Stimulated activated naive CD4-positive, alpha-beta T cell treated with Interleukin-2 at 50 U/mL for 16 hours (primary cell): ENCODE results near the gene FGF22.
"Not testable (repeated sequence)": the region's sequence is repeated elsewhere in the genome, so short reads cannot be mapped to it uniquely, and the experiment has no call there.

Experiments
- DNase-seq: peaks from one replicate; lab custom pipeline; 2025; lab: John Stamatoyannopoulos, UW

FGF22 gene

GRCh38 chr19:607301-608154 lies 32.2 kb upstream of the FGF22 start:
- no peak for DNase-seq

DNA sequence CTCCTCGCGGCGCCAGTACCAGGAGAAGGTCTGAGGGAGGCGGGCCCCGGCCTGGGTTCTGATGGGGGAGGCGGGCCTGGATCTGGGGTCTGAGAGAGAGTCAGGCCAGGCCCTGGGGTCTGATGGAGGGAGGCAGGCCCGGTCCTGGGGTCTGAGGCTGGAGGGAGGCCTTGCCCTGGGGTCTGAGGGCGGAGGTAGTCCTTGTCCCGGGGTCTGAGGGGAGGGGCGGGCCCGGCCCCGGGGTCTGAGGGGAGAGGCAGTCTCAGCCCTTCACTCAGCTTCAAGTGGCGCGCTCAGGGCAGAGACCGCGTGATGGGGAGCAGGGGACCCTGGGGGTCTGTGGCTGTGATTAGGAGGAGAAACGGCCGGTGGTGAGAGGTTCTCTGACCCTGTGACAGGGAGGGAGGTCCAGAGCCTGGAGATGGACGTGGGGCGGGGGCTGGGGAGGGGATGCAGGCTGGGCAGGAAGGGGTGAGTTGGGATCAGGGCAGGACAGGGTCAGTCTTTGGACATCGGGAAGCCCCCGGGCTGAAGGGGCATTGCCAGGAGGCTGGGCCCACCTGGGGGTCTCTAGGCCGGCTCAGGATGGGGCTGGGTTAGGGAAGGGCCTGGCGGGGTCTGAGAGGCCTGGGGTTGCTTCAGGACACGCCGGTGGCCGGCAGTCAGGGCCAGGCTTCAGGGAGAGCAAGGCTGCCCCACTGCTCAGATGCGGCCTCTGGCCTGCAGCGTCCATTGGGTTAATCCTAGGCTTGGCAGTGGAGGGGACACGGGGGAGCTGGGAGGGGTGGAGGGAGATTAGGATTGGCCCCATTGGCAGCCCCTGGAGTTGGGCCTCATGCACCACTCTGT lies 31.3 kb upstream of the FGF22 start:
- no peak for DNase-seq

GRCh38 chr19:609004-609346 lies 30.7 kb upstream of the FGF22 start:
- DNase-seq = no peak

DNA sequence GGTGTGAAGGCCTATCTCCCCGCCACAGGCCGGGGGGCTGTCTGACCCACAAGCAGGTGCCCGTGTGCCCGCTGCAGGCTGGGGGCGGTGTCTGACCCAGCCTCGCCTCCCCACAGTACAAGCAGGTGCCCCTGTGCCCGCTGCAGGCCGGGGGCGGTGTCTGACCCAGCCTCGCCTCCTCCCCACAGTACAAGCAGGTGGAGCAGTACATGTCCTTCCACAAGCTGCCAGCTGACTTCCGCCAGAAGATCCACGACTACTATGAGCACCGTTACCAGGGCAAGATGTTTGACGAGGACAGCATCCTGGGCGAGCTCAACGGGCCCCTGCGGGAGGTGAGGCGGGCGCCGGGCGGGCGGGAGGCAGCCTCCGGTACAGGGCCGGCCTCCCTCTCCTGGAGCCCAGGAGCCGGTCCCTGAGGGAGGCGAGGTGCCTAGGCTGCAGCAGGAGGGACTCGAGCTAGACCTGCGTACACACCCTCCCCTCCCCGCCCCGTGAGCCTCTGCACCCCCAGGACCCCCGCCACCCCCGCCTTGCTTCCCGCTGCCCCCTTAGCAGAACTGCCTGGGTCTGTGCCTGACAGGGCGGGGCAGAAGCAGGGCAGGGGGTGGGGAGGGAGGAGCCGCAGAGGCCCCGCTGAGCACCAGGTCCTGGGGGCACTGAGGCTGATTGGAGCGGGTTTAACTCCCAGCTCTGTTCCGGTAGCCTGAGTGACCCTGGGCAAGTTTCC lies 29.4 kb upstream of the FGF22 start:
- DNase-seq = no peak

- peak; percentile 34 for DNase-seq
These were observed 28.7 kb upstream of the FGF22 start for GRCh38 chr19:610801-611480.

DNA sequence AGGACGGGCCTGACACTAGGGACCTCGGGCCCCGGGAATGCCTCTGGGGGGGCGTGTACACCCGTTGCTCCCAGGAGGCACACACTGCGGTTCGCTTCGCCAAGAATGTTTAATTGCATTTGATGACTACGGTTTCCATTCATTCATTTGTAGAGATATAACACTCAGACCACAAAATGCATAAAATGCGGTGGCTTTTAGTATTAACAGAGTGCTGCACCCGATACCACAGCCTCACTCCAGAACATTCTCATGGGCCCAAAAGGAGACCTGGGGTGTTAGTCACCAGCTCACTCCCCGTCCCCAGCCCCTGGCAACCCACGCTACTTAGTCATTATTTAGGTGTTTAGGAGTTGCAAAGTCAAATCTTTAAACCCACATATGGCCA lies 28.2 kb upstream of the FGF22 start:
- DNase-seq = peak; percentile 84

DNA sequence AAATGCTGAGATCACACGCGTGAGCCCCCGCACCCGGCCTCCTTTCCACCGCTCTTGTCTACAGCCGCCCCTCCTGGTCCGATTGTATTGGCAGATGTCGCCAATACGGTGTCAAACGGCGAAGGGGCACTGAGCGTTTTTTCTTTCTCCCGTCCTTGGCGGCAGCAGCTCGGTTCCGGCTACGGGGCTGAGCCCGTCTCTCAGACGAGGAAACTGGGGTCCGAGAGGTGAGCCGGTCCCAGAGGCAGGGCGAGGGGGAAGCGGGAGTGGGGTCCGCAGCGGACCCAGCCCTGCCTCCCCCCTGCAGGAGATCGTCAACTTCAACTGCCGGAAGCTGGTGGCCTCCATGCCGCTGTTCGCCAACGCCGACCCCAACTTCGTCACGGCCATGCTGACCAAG lies 26.7 kb upstream of the FGF22 start:
- DNase-seq = no peak

DNA sequence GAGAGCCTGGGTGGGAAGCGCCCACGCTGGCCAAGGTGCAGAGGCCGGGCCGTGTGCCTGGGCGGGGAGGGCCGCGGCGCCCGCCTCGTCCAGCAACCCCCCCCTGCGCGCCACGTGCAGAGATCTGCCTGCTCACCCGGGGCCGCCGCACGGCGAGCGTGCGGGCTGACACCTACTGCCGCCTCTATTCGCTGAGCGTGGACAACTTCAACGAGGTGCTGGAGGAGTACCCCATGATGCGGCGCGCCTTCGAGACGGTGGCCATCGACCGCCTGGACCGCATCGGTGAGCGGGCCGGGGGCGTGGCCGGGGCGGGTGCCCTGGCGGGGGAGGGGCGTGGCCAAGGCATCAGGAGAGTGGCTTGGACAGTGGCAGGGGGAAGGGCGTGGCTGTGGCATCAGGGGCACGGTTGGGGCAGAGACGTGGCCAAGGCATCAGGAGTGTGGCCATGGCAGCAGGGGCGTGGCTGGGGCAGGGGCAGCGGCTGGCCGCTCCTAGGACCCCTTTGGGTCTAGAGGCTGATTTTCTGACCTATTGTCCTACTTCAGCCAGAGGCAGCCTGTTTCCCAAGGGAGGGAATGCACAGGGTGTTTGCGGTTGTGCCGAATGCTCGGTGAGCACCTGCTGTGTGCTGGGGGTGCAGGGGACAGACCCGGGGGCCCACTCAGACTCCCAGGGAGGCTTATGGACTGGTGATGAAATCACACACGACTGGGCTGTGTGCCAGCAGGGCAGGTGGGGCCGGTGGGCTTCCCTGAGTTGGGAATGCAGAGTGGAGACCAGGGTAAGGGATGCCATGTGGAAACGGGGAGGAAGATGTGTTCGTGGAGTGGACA lies 25.7 kb upstream of the FGF22 start:
- DNase-seq = no peak

GRCh38 chr19:615619-616018 lies 24.1 kb upstream of the FGF22 start:
- DNase-seq = no peak

DNA sequence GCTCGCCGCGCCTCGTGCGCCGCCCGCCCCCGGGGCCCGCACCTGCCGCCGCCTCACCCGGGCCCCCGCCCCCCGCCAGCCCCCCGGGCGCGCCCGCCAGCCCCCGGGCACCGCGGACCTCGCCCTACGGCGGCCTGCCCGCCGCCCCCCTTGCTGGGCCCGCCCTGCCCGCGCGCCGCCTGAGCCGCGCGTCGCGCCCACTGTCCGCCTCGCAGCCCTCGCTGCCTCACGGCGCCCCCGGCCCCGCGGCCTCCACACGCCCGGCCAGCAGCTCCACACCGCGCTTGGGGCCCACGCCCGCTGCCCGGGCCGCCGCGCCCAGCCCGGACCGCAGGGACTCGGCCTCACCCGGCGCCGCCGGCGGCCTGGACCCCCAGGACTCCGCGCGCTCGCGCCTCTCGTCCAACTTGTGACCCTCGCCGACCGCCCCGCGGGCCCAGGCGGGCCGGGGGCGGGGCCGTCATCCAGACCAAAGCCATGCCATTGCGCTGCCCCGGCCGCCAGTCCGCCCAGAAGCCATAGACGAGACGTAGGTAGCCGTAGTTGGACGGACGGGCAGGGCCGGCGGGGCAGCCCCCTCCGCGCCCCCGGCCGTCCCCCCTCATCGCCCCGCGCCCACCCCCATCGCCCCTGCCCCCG lies 23.5 kb upstream of the FGF22 start:
- DNase-seq = no peak

DNA sequence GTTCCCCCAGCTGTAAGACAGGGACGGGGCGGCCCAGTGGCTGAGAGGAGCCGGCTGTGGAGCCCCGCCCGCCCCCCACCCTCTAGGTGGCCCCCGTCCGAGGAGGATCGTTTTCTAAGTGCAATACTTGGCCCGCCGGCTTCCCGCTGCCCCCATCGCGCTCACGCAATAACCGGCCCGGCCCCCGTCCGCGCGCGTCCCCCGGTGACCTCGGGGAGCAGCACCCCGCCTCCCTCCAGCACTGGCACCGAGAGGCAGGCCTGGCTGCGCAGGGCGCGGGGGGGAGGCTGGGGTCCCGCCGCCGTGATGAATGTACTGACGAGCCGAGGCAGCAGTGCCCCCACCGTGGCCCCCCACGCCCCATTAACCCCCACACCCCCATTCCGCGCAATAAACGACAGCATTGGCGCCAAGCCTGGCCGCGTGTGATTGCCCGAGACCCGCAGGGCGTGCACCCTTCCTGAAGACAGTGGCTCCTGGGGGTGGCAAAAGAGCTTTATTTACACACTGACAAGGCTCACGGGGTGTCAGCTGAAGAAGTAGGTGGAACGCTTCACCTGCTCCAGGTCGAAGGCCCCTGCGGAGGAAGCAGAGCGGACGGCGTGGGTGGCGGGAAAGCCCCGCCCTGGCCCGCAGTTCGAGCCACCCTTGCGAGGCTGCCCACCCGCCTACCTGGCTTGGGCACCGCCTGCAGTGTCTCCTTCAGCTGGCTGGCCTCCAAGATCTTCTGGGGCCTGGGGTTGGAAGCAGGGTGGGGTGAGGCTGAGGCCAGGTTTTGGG lies 22.7 kb upstream of the FGF22 start:
- no peak for DNase-seq

GRCh38 chr19:617551-618246 lies 22.0 kb upstream of the FGF22 start:
- DNase-seq = no peak

GRCh38 chr19:618247-618619 lies 21.4 kb upstream of the FGF22 start:
- DNase-seq = no peak

DNA sequence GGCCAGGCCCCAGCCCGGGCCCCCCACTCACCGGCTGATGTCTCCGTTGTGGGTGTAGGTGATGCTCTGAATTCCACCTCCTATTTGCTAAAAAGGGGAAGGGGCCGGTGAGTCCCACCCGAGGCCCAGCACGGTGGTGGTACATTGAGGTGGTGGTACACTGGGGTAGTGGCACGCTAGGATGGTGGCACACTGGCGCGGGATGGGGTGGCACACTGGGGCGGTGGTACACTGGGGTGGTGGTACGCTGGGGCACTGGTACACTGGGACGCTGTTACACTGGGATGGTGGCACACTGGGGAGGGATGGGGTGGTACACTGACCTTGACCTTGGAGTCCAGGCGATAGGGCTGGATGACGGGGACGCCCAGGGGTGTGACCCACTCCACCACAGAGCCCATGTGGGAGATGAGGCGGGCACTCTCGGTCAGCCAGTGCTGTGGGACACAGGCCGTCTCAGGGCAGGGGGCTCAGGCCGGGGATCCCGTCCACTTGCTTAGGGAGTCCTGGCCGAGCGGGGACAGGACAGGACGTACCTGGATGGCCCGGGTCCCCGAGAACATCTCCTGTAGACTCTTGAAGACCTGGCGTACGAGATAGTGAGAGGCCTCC lies 20.9 kb upstream of the FGF22 start:
- DNase-seq = no peak

GRCh38 chr19:619286-620002 lies 20.2 kb upstream of the FGF22 start:
- DNase-seq = no peak

GRCh38 chr19:620166-620862 lies 19.4 kb upstream of the FGF22 start:
- DNase-seq = no peak

GRCh38 chr19:621191-621590 lies 18.5 kb upstream of the FGF22 start:
- DNase-seq = not testable (repeated sequence)

DNA sequence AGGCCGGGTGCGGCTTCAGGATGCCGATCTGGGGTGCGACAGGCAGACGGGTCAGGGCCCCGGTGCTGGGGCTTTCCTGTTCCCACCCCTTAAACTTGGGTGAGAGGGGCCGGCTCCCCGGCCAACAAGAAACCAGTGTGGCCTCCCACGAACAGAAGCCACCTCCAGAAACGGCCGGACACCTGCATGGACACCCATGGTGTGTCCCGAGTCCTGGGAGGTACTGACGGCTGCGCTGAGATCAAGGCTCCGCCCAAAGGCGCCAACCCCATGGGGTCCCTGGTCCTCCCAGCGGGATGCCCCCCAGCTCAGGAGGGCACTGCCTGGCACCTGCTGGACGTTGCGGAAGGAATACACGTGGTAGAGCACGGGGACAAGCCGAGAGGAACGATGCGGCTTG lies 17.9 kb upstream of the FGF22 start:
- DNase-seq = no peak
